ENCODE results near the gene PMPCA. TPM values are rescaled to one million over a fixed set of nuclear protein-coding genes. Genes with fewer than 3 reads are reported as not detected.

The PMPCA gene, protein sequence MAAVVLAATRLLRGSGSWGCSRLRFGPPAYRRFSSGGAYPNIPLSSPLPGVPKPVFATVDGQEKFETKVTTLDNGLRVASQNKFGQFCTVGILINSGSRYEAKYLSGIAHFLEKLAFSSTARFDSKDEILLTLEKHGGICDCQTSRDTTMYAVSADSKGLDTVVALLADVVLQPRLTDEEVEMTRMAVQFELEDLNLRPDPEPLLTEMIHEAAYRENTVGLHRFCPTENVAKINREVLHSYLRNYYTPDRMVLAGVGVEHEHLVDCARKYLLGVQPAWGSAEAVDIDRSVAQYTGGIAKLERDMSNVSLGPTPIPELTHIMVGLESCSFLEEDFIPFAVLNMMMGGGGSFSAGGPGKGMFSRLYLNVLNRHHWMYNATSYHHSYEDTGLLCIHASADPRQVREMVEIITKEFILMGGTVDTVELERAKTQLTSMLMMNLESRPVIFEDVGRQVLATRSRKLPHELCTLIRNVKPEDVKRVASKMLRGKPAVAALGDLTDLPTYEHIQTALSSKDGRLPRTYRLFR
- total RNA-seq (10 to 100 TPM; 61.5 to 81.8 (median 73.6) TPM), polyA plus RNA-seq (10 to 100 TPM; 70.8 to 77.0 TPM)
- long read RNA-seq, donor 1, transcript PMPCA-201 (13 exons, 2,174 nt) = major isoform, 194 of 235 reads
- long read RNA-seq, donor 1, partial matches to known transcripts = 23 of 235 reads
- long read RNA-seq, donor 1, other reads (novel, unspliced or antisense) = 17 of 235 reads
- long read RNA-seq, donor 2, transcript PMPCA-201 (13 exons, 2,174 nt) = major isoform, 825 of 899 reads
- long read RNA-seq, donor 2, partial matches to known transcripts = 34 of 899 reads
- long read RNA-seq, donor 2, other reads (novel, unspliced or antisense) = 39 of 899 reads
- long read RNA-seq, donor 3, transcript PMPCA-201 (13 exons, 2,174 nt) = major isoform, 136 of 163 reads
- long read RNA-seq, donor 3, partial matches to known transcripts = 18 of 163 reads
- long read RNA-seq, donor 3, other reads (novel, unspliced or antisense) = 8 of 163 reads

DNA sequence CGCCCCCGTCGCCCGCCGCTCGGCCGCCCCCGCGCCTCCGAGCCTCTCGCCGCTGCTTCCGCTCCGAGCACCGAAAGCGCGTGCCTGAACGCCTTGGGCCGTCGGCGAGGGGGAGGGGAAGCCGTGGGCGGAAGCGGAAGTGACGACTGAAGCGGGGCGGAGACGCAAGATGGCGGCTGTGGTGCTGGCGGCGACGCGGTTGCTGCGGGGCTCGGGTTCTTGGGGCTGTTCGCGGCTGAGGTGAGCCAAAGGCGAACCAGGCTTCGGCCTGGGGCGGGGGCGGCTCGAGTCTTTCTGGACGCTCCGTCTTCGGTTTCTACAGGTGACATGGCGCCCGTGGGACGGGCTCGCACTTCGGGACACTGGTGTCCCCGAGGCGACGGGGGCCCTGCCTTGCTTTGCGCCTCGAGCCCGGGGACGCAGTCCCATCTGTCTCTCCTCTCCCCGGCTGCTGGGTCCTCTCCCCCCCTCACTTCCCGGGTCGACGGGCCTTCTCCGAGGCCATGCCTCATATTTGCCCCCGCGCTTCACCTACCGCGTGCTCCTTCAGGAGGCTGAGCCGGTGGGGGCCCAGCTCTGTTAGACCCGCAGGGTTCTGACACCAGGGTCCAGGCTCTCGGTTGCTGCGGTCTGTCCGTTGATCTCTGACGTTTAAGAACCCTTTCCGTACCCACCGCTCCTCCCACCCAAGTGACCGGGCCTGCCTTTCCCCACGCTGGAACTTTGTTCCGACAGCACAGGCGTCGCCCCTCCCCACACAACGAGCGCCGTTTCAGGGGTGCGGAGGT is at the start of gene PMPCA, which contains the start of gene ENTR1:
PMPCA (plus strand) TSS at position 159 of the 788 bp plus-strand sequence; CDS start at position 170, 11 bp downstream.
ENTR1 (minus strand) TSS at position 115 of the 788 bp plus-strand sequence. CDS start 217 bp downstream, outside the sequence.
- H3K36me3 ChIP-seq = peaks cover 0 to 62% (median 55%) of the 10 kb centered on the region in 9 donors
- peaks cover 2 to 35% (median 24%) of the 10 kb centered on the region in 12 donors for H3K4me1 ChIP-seq
- H3K27me3 ChIP-seq = no peaks in the 10 kb centered on the region
- ATAC-seq (peak; percentile 62 to 94 (median 90)), DNase-seq (peak; percentile 93 to 97 (median 95))
- H3K9me3 ChIP-seq = no peaks in the 10 kb centered on the region
- H3K4me3 ChIP-seq = peak within 1 kb of the TSS; percentile 68 to 100 (median 76)
- intact Hi-C loops (cut with DNase I) = no loop called here
- peak in 1 of 2 donors; percentile 68 for TF ChIP-seq POLR2A (IDR thresholded peaks at IDR 0.05)
- TF ChIP-seq, protein P1, sequence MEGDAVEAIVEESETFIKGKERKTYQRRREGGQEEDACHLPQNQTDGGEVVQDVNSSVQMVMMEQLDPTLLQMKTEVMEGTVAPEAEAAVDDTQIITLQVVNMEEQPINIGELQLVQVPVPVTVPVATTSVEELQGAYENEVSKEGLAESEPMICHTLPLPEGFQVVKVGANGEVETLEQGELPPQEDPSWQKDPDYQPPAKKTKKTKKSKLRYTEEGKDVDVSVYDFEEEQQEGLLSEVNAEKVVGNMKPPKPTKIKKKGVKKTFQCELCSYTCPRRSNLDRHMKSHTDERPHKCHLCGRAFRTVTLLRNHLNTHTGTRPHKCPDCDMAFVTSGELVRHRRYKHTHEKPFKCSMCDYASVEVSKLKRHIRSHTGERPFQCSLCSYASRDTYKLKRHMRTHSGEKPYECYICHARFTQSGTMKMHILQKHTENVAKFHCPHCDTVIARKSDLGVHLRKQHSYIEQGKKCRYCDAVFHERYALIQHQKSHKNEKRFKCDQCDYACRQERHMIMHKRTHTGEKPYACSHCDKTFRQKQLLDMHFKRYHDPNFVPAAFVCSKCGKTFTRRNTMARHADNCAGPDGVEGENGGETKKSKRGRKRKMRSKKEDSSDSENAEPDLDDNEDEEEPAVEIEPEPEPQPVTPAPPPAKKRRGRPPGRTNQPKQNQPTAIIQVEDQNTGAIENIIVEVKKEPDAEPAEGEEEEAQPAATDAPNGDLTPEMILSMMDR (IDR thresholded peaks at IDR 0.05) = no peak
- WGBS, 4 donors = 0 to 1% (median 0%) methylated on average over 26 to 83 of the region's 83 CpGs
- peak within 1 kb of the TSS in 11 of 12 donors; percentile 71 to 91 (median 84) for H3K27ac ChIP-seq

DNA sequence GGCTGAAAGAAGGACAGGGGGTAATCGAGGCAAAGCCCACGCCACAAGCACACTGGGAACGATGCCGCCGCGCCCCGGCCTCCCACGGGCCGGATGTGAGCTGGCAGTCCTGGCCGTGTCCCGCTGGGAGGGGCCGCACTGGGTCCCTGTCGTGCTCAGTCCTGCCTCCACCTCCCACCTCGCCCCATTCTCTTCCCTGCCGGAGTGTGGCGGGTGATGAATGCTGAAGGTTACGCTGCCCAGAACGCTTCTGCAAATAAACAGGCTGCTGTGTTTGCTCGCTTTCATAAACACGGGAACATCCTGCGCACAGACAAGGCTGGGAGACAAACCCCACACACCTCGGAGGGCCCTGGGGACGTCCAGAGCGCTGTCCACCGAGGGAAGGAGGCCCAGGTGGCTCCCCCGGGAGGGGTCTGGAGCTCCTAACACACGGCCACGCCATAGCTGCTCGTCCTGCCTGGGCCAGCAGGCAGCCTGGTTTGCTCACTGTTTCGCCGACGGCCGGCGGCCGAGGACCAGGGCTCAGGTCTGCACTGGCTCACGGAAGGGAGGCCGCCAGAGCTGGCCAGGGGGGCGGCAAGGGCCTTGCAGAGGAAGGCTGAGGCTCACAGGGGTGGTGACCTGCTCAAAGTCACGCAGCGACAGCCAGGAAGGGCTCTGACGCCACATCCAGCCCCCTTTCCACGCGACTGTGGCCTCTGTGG is 49.3 kb upstream of the PMPCA start:
- WGBS, 4 donors = 76 to 88% (median 80%) methylated on average over 38 to 43 of the region's 43 CpGs
- TF ChIP-seq, protein P1 (IDR thresholded peaks at IDR 0.05) = no peak
- TF ChIP-seq POLR2A (IDR thresholded peaks at IDR 0.05) = no peak
- Histone ChIP-seq H3K27me3 (no peaks in the 10 kb centered on the region), H3K4me1 (peaks cover 3 to 36% (median 22%) of the 10 kb centered on the region in 12 donors), H3K9me3 (no peaks in the 10 kb centered on the region), H3K36me3 (peaks cover 0 to 20% (median 8%) of the 10 kb centered on the region in 9 donors), H3K27ac (peak overlapping the region in 11 of 12 donors; percentile 42 to 98 (median 92)), H3K4me3 (no peak overlapping the region)
- ATAC-seq (no peak), DNase-seq (no peak)
- intact Hi-C loops (cut with DNase I) = no loop called here

DNA sequence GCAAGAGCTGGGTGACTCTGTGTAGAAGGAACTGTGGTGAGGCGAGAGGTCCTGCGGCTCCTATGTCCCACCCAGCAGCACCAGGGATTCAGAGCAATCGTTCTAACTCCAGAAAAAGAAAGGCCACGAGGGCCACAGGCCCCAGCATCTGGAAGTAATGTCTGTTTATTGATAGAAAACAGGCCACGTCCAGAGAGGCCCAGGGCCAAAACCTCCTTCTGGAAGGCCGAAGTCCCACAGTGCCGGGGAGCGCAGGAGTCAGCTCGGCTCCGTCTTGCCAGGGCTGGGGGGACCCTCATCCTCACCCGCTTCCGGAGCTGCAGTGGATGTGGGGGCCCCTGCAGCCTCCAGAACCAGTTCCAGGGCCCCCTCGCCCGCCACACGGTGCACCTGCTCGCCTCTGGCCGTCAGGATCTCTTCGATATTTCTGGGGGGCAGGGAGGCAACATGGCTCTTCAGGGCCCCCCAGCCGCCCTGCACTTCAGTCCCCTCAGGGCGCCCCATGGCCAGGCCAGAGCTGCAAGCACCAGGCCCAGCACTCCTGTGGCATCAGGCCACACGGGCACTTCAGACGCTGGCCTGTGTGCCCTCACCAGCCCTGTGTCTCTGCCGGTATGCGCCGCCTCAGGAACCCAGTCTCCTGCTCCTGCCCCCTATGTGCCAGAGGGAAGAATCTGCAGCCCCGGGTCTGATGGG is 48.6 kb upstream of the PMPCA start:
- no peaks in the 10 kb centered on the region for H3K9me3 ChIP-seq
- DNase-seq (peak in 2 of 5 donors; percentile 61 to 63), ATAC-seq (peak; percentile 4 to 34 (median 16))
- peaks cover 3 to 35% (median 22%) of the 10 kb centered on the region in 12 donors for H3K4me1 ChIP-seq
- H3K4me3 ChIP-seq = peak overlapping the region in 1 of 12 donors; percentile 96
- TF ChIP-seq, protein P1 (IDR thresholded peaks at IDR 0.05) = peak in 1 of 12 donors; percentile 22
- no peak for TF ChIP-seq POLR2A (IDR thresholded peaks at IDR 0.05)
- WGBS, 4 donors = 70 to 86% (median 78%) methylated on average over 24 to 26 of the region's 26 CpGs
- H3K27ac ChIP-seq = peak overlapping the region; percentile 19 to 98 (median 92)
- no peaks in the 10 kb centered on the region for H3K27me3 ChIP-seq
- intact Hi-C loops (cut with DNase I) = loop anchor here in 3 of 10 donors (2.0 kb wide), 2 partner anchors 17 to 19 kb away; no protein-coding TSS in a partner anchor
- H3K36me3 ChIP-seq = peaks cover 0 to 13% (median 2%) of the 10 kb centered on the region in 9 donors
